K562 (cell line): ENCODE measurements around the gene IMMP2L. TPM values are rescaled to one million over a fixed set of nuclear protein-coding genes. Genes with fewer than 3 reads are reported as not detected.
A peak's percentile ranks its signal among the peaks of the same experiment; 100 is the strongest.

ENCODE experiments used
- ARHGAP35 ChIP-seq: fragments of 450-650 bp; IDR thresholded peaks from 2 replicates; pipeline ENCODE4 v1.6.1; 2018; ENCODE audit not compliant: partially characterized antibody
- CTBP1 ChIP-seq: fragments of 450-650 bp; IDR thresholded peaks from 2 replicates; pipeline ENCODE4 v1.6.1; 2016; ENCODE audit warnings: borderline replicate concordance
- FOXJ2 ChIP-seq: fragments of 200-800 bp; sonication (Bioruptor generic); IDR thresholded peaks from 2 replicates; pipeline ENCODE4 v1.6.1; 2016; ENCODE audit warnings: missing genetic modification characterization, missing compliant biosample characterization
- HDAC2 ChIP-seq: fragments of 450-650 bp; IDR thresholded peaks from 2 replicates; pipeline ENCODE4 v1.6.1; 2016; ENCODE audit warnings: mild to moderate bottlenecking
- KAT7 ChIP-seq: sonication (generic); formaldehyde crosslinking; IDR thresholded peaks from 2 replicates; pipeline ENCODE4 v1.8.0; 2022; ENCODE audit warnings: missing genetic modification reagents, mild to moderate bottlenecking, borderline replicate concordance
- KDM5B ChIP-seq: fragments of 200-600 bp; sonication (generic); IDR thresholded peaks from 2 replicates; pipeline ENCODE4 v1.6.1; 2012; ENCODE audit warnings: low read depth, mild to moderate bottlenecking, moderate library complexity, low read length, control low read depth, inconsistent platforms; ENCODE audit not compliant: insufficient replicate concordance
- KHSRP ChIP-seq: fragments of 450-650 bp; IDR thresholded peaks from 2 replicates; pipeline ENCODE4 v1.6.1; 2017
- MTA1 ChIP-seq: fragments of 450-650 bp; IDR thresholded peaks from 2 replicates; pipeline ENCODE4 v1.6.1; 2017; ENCODE audit warnings: borderline replicate concordance
- NFIX ChIP-seq: fragments of 250-450 bp; sonication (Bioruptor Pico); IDR thresholded peaks from 2 replicates; pipeline ENCODE4 v1.4.0; 2020; ENCODE audit warnings: low read depth, mild to moderate bottlenecking, moderate library complexity
- NRF1 ChIP-seq, 2 experiments: fragments of 450-650 bp; IDR thresholded peaks in 1 of 2; conservative IDR thresholded peaks in 1 of 2; 2 replicates each; pipeline ENCODE4 v1.6.1; 2014; ENCODE audit warnings: mild to moderate bottlenecking in 2 of 2
- SREBF1 ChIP-seq: fragments of 150-350 bp; IDR thresholded peaks from 2 replicates; pipeline ENCODE4 v1.6.1; 2014; ENCODE audit warnings: antibody characterized with exemption, low read depth, low read length, borderline replicate concordance
- TARDBP ChIP-seq: fragments of 450-650 bp; IDR thresholded peaks from 2 replicates; pipeline ENCODE4 v1.6.1; 2016
- TEAD1 ChIP-seq, 2 experiments: fragments of 450-650 bp in 1 of 2; sonication (generic) in 1 of 2; formaldehyde crosslinking; IDR thresholded peaks; 2 replicates each; pipeline versions ENCODE4 v1.4.0 to v1.8.0; 2020 to 2022; ENCODE audit warnings: mild to moderate bottlenecking in 2 of 2, missing genetic modification reagents in 1 of 2
- TFAP4 ChIP-seq: sonication (generic); formaldehyde crosslinking; IDR thresholded peaks from 2 replicates; pipeline ENCODE4 v1.8.0; 2022; ENCODE audit warnings: missing genetic modification reagents, mild to moderate bottlenecking, moderate library complexity, borderline replicate concordance
- WHSC1 ChIP-seq: IDR thresholded peaks from one replicate; pipeline ENCODE4 v1.6.1; 2012; ENCODE audit warnings: low read length, control low read depth, inconsistent platforms
- ZNF239 ChIP-seq: fragments of 250-450 bp; sonication (Bioruptor Pico); IDR thresholded peaks from 2 replicates; pipeline ENCODE4 v1.4.0; 2020; ENCODE audit warnings: mild to moderate bottlenecking
- polyA plus RNA-seq, 8 experiments: library from polyadenylated mRNA; depleted of rRNA in 4 of 8; stranded (reverse) in 5 of 8; unstranded in 3 of 8; fragments of >200 nt; fragmentation: Nextera tagmentation in 2 of 8; fragmentation: Illumina TruSeq in 1 of 8; extraction: Ambion mirVana in 2 of 8; extraction: Trizol in 1 of 8; gene quantifications; 2 replicates each; pipeline versions ENCODE4 v1.2.1 to v1.2.3, GENCODE V29; 2011 to 2014; ENCODE audit warnings: inconsistent platforms in 1 of 8, missing spikeins in 1 of 8
- total RNA-seq, 7 experiments: library from RNA; depleted of rRNA in 6 of 7; stranded (reverse); fragments of >200 nt in 6 of 7; fragmentation: Illumina TruSeq in 2 of 7; extraction: Trizol in 2 of 7; gene quantifications; 2 replicates each; pipeline versions ENCODE4 v1.2.1 to v1.2.3, GENCODE V29; 2011 to 2021; ENCODE audit warnings: low replicate concordance in 1 of 7
- TF ChIP-seq, protein P1 (sequence below): fragments of 200-800 bp; sonication (Bioruptor generic); IDR thresholded peaks from 2 replicates; pipeline ENCODE4 v1.6.1; 2016; ENCODE audit warnings: missing genetic modification characterization, missing compliant biosample characterization
- TF ChIP-seq, protein P2 (sequence below): fragments of 250-450 bp; sonication (Bioruptor Pico); IDR thresholded peaks from 2 replicates; pipeline ENCODE4 v1.8.0; 2022; ENCODE audit warnings: inconsistent platforms, mild to moderate bottlenecking, moderate library complexity, borderline replicate concordance

Gene IMMP2L
- total and polyA plus RNA-seq, 9 of the 15 experiments (the other 6 are each of a cell fraction or from before 2014, with no cell fraction given) = 29.7 to 116 (median 53.0) TPM

DNA sequence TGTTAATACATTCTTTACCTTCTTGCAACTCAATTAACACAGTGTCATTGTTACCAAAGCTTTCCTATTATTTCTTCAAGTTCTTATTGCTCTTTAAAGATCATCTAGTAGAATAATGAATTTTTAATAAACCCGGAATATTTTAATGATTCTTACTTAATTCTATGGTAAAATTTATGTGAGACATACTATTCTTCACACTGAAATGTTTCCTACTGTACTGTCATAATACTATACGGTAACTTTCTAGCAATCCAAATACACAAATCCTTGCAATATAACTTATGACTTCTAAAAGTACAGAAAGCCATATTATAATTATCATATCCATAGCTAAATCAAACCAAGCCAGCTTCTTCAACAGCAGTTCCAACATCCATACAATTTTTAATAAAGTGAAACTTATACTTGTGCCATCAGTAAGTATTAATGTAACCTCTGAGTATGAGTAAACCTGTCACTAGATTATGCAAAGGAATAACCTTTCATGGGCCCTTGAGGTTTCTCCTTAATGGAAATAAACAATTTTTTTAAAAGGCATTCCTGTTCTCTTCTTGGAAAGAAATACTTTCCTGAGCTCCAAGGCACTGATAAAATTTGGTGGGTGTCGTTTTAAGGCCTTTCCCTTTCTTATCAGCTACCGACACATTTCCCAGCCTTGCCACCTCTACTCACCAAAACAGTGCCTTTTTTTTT is 87.4 kb downstream of the IMMP2L start (continued):
- TF ChIP-seq, protein P1, sequence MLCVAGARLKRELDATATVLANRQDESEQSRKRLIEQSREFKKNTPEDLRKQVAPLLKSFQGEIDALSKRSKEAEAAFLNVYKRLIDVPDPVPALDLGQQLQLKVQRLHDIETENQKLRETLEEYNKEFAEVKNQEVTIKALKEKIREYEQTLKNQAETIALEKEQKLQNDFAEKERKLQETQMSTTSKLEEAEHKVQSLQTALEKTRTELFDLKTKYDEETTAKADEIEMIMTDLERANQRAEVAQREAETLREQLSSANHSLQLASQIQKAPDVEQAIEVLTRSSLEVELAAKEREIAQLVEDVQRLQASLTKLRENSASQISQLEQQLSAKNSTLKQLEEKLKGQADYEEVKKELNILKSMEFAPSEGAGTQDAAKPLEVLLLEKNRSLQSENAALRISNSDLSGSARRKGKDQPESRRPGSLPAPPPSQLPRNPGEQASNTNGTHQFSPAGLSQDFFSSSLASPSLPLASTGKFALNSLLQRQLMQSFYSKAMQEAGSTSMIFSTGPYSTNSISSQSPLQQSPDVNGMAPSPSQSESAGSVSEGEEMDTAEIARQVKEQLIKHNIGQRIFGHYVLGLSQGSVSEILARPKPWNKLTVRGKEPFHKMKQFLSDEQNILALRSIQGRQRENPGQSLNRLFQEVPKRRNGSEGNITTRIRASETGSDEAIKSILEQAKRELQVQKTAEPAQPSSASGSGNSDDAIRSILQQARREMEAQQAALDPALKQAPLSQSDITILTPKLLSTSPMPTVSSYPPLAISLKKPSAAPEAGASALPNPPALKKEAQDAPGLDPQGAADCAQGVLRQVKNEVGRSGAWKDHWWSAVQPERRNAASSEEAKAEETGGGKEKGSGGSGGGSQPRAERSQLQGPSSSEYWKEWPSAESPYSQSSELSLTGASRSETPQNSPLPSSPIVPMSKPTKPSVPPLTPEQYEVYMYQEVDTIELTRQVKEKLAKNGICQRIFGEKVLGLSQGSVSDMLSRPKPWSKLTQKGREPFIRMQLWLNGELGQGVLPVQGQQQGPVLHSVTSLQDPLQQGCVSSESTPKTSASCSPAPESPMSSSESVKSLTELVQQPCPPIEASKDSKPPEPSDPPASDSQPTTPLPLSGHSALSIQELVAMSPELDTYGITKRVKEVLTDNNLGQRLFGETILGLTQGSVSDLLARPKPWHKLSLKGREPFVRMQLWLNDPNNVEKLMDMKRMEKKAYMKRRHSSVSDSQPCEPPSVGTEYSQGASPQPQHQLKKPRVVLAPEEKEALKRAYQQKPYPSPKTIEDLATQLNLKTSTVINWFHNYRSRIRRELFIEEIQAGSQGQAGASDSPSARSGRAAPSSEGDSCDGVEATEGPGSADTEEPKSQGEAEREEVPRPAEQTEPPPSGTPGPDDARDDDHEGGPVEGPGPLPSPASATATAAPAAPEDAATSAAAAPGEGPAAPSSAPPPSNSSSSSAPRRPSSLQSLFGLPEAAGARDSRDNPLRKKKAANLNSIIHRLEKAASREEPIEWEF = peak; percentile 64; the same call in 1 of the 2 replicates
- TF ChIP-seq HDAC2 = peak; percentile 90
- TF ChIP-seq SREBF1 = no peak
- TF ChIP-seq TFAP4 (CRISPR knock-in tag) = no peak
- TF ChIP-seq MTA1 = peak; percentile 85
- TF ChIP-seq NRF1 (conservative IDR thresholded peaks at IDR 0.05 in 1 of 2, IDR thresholded peaks at IDR 0.05 in 1 of 2) = no peak
- TF ChIP-seq WHSC1 = no peak
- TF ChIP-seq FOXJ2 (tag) = peak; percentile 95
- no peak; the same call in 1 of the 2 replicates for TF ChIP-seq TARDBP
- peak; percentile 50; the same call in 1 of the 2 replicates for TF ChIP-seq KHSRP
- no peak for TF ChIP-seq ARHGAP35
- TF ChIP-seq ZNF239 = peak; percentile 90
- peak in 1 of 2 experiments; percentile 84; a peak in 2 of 4 replicates for TF ChIP-seq TEAD1 (CRISPR knock-in tag; IDR thresholded peaks at IDR 0.05)
- TF ChIP-seq CTBP1 = peak; percentile 88
- TF ChIP-seq KAT7 (CRISPR knock-in tag) = no peak
- no peak for TF ChIP-seq KDM5B
- no peak for TF ChIP-seq NFIX (CRISPR knock-in tag)
- TF ChIP-seq, protein P2, sequence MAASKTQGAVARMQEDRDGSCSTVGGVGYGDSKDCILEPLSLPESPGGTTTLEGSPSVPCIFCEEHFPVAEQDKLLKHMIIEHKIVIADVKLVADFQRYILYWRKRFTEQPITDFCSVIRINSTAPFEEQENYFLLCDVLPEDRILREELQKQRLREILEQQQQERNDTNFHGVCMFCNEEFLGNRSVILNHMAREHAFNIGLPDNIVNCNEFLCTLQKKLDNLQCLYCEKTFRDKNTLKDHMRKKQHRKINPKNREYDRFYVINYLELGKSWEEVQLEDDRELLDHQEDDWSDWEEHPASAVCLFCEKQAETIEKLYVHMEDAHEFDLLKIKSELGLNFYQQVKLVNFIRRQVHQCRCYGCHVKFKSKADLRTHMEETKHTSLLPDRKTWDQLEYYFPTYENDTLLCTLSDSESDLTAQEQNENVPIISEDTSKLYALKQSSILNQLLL (CRISPR knock-in tag) = no peak
